HepG2 (cell line): ENCODE measurements around the gene CLPSL2. TPM values are rescaled to one million over a fixed set of nuclear protein-coding genes. Genes with fewer than 3 reads are reported as not detected.

Experiments used
- FOXK2 ChIP-seq: fragments of 450-650 bp; IDR thresholded peaks from 2 replicates; pipeline ENCODE4 v1.6.1; 2016
- GPBP1L1 ChIP-seq: sonication (generic); formaldehyde crosslinking; IDR thresholded peaks from 2 replicates; pipeline ENCODE4 v1.5.0; 2020; ENCODE audit warnings: mild to moderate bottlenecking, missing genetic modification reagents
- HOXA9 ChIP-seq: sonication (generic); formaldehyde crosslinking; IDR thresholded peaks from 2 replicates; pipeline ENCODE4 v1.8.1; 2022; ENCODE audit warnings: missing genetic modification reagents, mild to moderate bottlenecking, moderate library complexity, borderline replicate concordance
- HOXD1 ChIP-seq: sonication (generic); formaldehyde crosslinking; IDR thresholded peaks from 2 replicates; pipeline ENCODE4 v1.5.0; 2020; ENCODE audit warnings: missing genetic modification reagents
- NFE2L1 ChIP-seq: sonication (generic); formaldehyde crosslinking; IDR thresholded peaks from 2 replicates; pipeline ENCODE4 v1.4.0; 2020; ENCODE audit warnings: missing genetic modification reagents, mild to moderate bottlenecking, borderline replicate concordance
- PAX8 ChIP-seq: sonication (generic); formaldehyde crosslinking; IDR thresholded peaks from 2 replicates; pipeline ENCODE4 v1.8.0; 2022; ENCODE audit warnings: mild to moderate bottlenecking, missing genetic modification reagents, borderline replicate concordance
- PLRG1 ChIP-seq: fragments of 450-650 bp; conservative IDR thresholded peaks from 2 replicates; pipeline ENCODE4 v1.6.1; 2016
- RXRB ChIP-seq: IDR thresholded peaks from 2 replicates; pipeline ENCODE4 v1.6.1; 2016; ENCODE audit warnings: borderline replicate concordance, missing genetic modification reagents, missing compliant biosample characterization
- SPEN ChIP-seq: sonication (generic); formaldehyde crosslinking; IDR thresholded peaks from 2 replicates; pipeline ENCODE4 v1.5.1; 2020; ENCODE audit warnings: low read depth, mild to moderate bottlenecking, missing genetic modification reagents
- TBL1XR1 ChIP-seq: fragments of 150-350 bp; IDR thresholded peaks from 2 replicates; pipeline ENCODE4 v1.6.1; 2014; ENCODE audit warnings: borderline replicate concordance, low read length; ENCODE audit not compliant: partially characterized antibody
- TBP ChIP-seq: sonication (generic); formaldehyde crosslinking; IDR thresholded peaks from 2 replicates; pipeline ENCODE4 v1.5.0; 2020; ENCODE audit warnings: missing genetic modification reagents
- TP53 ChIP-seq: sonication (generic); formaldehyde crosslinking; conservative IDR thresholded peaks from 2 replicates; pipeline ENCODE4 v1.4.0; 2020; ENCODE audit warnings: missing genetic modification reagents
- ZNF20 ChIP-seq: sonication (generic); formaldehyde crosslinking; IDR thresholded peaks from 2 replicates; pipeline ENCODE4 v1.4.0; 2020; ENCODE audit warnings: mild to moderate bottlenecking, moderate library complexity, missing genetic modification reagents
- ZNF543 ChIP-seq: sonication (generic); formaldehyde crosslinking; IDR thresholded peaks from 2 replicates; pipeline ENCODE4 v1.4.0; 2020; ENCODE audit warnings: mild to moderate bottlenecking, missing genetic modification reagents
- ZNF549 ChIP-seq: sonication (generic); formaldehyde crosslinking; IDR thresholded peaks from 2 replicates; pipeline ENCODE4 v1.5.0; 2020; ENCODE audit warnings: missing genetic modification reagents
- ZNF563 ChIP-seq: sonication (generic); formaldehyde crosslinking; IDR thresholded peaks from 2 replicates; pipeline ENCODE4 v1.8.0; 2022; ENCODE audit warnings: mild to moderate bottlenecking, moderate library complexity, missing genetic modification reagents
- ZNF775 ChIP-seq: sonication (generic); formaldehyde crosslinking; IDR thresholded peaks from 2 replicates; pipeline ENCODE4 v1.4.0; 2020; ENCODE audit warnings: missing genetic modification reagents, mild to moderate bottlenecking, moderate library complexity, borderline replicate concordance
- ZUFSP ChIP-seq: sonication (generic); formaldehyde crosslinking; IDR thresholded peaks from 2 replicates; pipeline ENCODE4 v1.9.0; 2021; ENCODE audit warnings: missing genetic modification reagents, mild to moderate bottlenecking, borderline replicate concordance
- polyA plus RNA-seq, 8 experiments: library from polyadenylated mRNA; depleted of rRNA in 3 of 8; stranded (reverse) in 7 of 8; unstranded in 1 of 8; fragments of >200 nt; fragmentation: Illumina TruSeq in 4 of 8; extraction: Trizol in 4 of 8; gene quantifications; 2 replicates each; pipeline versions ENCODE4 v1.2.1 to v1.2.3, GENCODE V29; 2011 to 2016; ENCODE audit warnings: low read depth in 4 of 8, missing spikeins in 1 of 8, mixed read lengths in 1 of 8; ENCODE audit not compliant: insufficient read depth in 1 of 8
- total RNA-seq, 5 experiments: library from RNA; depleted of rRNA; stranded (reverse); fragments of >200 nt; fragmentation: Illumina TruSeq; extraction: Trizol; gene quantifications; 2 replicates each; pipeline ENCODE4 v1.2.3, GENCODE V29; 2016; ENCODE audit warnings: low read depth in 1 of 5
- TF ChIP-seq, protein P1 (sequence below): sonication (generic); formaldehyde crosslinking; IDR thresholded peaks from 2 replicates; pipeline ENCODE4 v1.5.0; 2020; ENCODE audit warnings: mild to moderate bottlenecking, missing genetic modification reagents, borderline replicate concordance
- TF ChIP-seq, protein P2 (sequence below): IDR thresholded peaks from 2 replicates; pipeline ENCODE4 v1.6.1; 2016; ENCODE audit warnings: missing compliant biosample characterization, missing genetic modification reagents, borderline replicate concordance
- TF ChIP-seq, protein P3 (sequence below): IDR thresholded peaks from 2 replicates; pipeline ENCODE4 v1.6.1; 2016; ENCODE audit warnings: mild to moderate bottlenecking, missing biosample characterization, missing genetic modification reagents

Gene CLPSL2
- total and polyA plus RNA-seq, 2 of the 13 experiments (the other 11 are each of a cell fraction or from before 2014, with no cell fraction given) = not detected

DNA sequence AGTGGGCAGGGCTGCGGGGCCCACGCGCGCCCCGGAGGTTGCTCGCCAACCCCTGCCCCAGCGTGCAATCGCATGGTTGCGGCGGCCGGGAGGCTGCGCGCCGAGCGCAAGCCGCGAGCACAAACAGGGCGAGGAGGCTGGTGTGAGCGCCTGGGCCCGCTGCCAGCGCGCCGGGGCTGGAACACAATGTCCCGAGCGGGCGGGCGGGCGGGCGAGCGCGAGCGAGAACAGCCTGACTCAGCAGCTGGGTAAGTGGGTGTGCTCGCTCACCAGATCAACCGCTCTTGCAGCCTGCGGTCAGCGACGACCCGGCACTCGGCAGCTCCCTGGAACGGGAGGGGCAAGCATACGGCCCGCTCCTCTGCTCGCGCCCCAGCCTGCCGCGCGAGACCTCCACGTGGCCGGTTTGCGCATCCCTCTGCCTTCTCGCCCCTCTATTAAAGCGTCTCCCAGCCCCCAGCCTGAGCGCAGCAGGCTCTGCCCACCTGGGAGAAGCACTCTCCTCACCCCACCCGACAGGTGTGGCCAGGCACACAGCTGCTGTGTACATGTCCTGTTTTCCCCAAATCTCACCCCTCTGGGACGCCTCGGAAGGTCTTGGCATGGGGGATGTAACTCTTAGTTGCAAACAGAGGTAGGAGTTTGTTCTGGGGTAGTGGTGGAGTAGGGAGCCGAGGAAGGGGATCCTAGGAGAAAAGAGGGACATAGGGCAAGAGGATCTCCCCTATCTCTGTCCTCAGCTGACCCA lies 48.3 kb upstream of the CLPSL2 start (continued):
- TF ChIP-seq, protein P1, sequence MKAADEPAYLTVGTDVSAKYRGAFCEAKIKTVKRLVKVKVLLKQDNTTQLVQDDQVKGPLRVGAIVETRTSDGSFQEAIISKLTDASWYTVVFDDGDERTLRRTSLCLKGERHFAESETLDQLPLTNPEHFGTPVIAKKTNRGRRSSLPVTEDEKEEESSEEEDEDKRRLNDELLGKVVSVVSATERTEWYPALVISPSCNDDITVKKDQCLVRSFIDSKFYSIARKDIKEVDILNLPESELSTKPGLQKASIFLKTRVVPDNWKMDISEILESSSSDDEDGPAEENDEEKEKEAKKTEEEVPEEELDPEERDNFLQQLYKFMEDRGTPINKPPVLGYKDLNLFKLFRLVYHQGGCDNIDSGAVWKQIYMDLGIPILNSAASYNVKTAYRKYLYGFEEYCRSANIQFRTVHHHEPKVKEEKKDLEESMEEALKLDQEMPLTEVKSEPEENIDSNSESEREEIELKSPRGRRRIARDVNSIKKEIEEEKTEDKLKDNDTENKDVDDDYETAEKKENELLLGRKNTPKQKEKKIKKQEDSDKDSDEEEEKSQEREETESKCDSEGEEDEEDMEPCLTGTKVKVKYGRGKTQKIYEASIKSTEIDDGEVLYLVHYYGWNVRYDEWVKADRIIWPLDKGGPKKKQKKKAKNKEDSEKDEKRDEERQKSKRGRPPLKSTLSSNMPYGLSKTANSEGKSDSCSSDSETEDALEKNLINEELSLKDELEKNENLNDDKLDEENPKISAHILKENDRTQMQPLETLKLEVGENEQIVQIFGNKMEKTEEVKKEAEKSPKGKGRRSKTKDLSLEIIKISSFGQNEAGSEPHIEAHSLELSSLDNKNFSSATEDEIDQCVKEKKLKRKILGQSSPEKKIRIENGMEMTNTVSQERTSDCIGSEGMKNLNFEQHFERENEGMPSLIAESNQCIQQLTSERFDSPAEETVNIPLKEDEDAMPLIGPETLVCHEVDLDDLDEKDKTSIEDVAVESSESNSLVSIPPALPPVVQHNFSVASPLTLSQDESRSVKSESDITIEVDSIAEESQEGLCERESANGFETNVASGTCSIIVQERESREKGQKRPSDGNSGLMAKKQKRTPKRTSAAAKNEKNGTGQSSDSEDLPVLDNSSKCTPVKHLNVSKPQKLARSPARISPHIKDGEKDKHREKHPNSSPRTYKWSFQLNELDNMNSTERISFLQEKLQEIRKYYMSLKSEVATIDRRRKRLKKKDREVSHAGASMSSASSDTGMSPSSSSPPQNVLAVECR (CRISPR knock-in tag) = peak; percentile 67
- TF ChIP-seq GPBP1L1 (CRISPR knock-in tag) (no peak), HOXA9 (CRISPR knock-in tag) (no peak; the same call in 1 of the 2 replicates), FOXK2 (no peak), TBP (CRISPR knock-in tag) (no peak), RXRB (CRISPR knock-in tag) (peak; percentile 8; the same call in 1 of the 2 replicates), NFE2L1 (CRISPR knock-in tag) (peak; percentile 24; the same call in 1 of the 2 replicates), PAX8 (CRISPR knock-in tag) (no peak), ZUFSP (CRISPR knock-in tag) (no peak), ZNF20 (no peak), PLRG1 (no peak), ZNF775 (CRISPR knock-in tag) (no peak), ZNF543 (no peak), TP53 (CRISPR knock-in tag) (no peak), ZNF549 (CRISPR knock-in tag) (no peak), TBL1XR1 (no peak), HOXD1 (peak; percentile 80), ZNF563 (no peak; the same call in 1 of the 2 replicates), SPEN (CRISPR knock-in tag) (peak; percentile 44; the same call in 1 of the 2 replicates)
- TF ChIP-seq, protein P2, sequence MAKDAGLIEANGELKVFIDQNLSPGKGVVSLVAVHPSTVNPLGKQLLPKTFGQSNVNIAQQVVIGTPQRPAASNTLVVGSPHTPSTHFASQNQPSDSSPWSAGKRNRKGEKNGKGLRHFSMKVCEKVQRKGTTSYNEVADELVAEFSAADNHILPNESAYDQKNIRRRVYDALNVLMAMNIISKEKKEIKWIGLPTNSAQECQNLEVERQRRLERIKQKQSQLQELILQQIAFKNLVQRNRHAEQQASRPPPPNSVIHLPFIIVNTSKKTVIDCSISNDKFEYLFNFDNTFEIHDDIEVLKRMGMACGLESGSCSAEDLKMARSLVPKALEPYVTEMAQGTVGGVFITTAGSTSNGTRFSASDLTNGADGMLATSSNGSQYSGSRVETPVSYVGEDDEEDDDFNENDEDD (CRISPR knock-in tag) = peak; percentile 41; the same call in 1 of the 2 replicates
- TF ChIP-seq, protein P3, sequence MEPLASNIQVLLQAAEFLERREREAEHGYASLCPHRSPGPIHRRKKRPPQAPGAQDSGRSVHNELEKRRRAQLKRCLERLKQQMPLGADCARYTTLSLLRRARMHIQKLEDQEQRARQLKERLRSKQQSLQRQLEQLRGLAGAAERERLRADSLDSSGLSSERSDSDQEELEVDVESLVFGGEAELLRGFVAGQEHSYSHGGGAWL (CRISPR knock-in tag) = peak; percentile 56; the same call in 1 of the 2 replicates
